HL-60 (cell line): Measurements from ENCODE around the gene NTRK2.

ENCODE experiments used
- CTCF ChIP-seq: IDR thresholded peaks from one replicate; pipeline ENCODE4 v1.5.1; 2011; ENCODE audit warnings: low read length, control low read depth, inconsistent platforms; ENCODE audit not compliant: insufficient read depth
- GABPA ChIP-seq: IDR thresholded peaks from 2 replicates; pipeline ENCODE4 v1.6.1; 2012; ENCODE audit warnings: low read depth
- POLR2AphosphoS5 ChIP-seq: IDR thresholded peaks from 2 replicates; pipeline ENCODE4 v1.6.1; 2012; ENCODE audit warnings: low read depth
- REST ChIP-seq: IDR thresholded peaks from 2 replicates; pipeline ENCODE4 v1.6.1; 2012; ENCODE audit warnings: low read depth; ENCODE audit not compliant: insufficient replicate concordance
- SPI1 ChIP-seq: IDR thresholded peaks from 2 replicates; pipeline ENCODE4 v1.6.1; 2012; ENCODE audit warnings: low read depth, mild to moderate bottlenecking, borderline replicate concordance

- no peak for TF ChIP-seq CTCF
- TF ChIP-seq POLR2AphosphoS5, result no peak
- TF ChIP-seq REST, result no peak
- no peak for TF ChIP-seq SPI1
- TF ChIP-seq GABPA, result no peak
Measured at GRCh38 chr9:85004818-85005413, 335.4 kb downstream of the NTRK2 start.
